H9 (cell line): ENCODE data around the gene SBF1. TPM values are rescaled to one million over a fixed set of nuclear protein-coding genes. Genes with fewer than 3 reads are reported as not detected.

Source experiments
- DNase-seq: peaks from one replicate; pipeline ENCODE4 v3.0.0-alpha.2; 2017
- H2AFZ ChIP-seq: one replicate; pipeline ENCODE4 v1.6.1; 2013; ENCODE audit warnings: mild to moderate bottlenecking, low read length, control low read depth, moderate library complexity
- H2AK5ac ChIP-seq: 2 replicates; pipeline ENCODE4 v1.6.1; 2013; ENCODE audit warnings: low read length, control low read depth, mixed read lengths; ENCODE audit not compliant: insufficient read length
- H2BK120ac ChIP-seq: one replicate; pipeline ENCODE4 v1.6.1; 2013; ENCODE audit warnings: low read depth, mild to moderate bottlenecking, low read length, control low read depth, inconsistent platforms; ENCODE audit not compliant: poor library complexity, severe bottlenecking
- H2BK12ac ChIP-seq: 2 replicates; pipeline ENCODE4 v1.6.1; 2013; ENCODE audit warnings: low read length, control low read depth, mixed read lengths, low read depth; ENCODE audit not compliant: insufficient read length
- H2BK15ac ChIP-seq: 2 replicates; pipeline ENCODE4 v1.6.1; 2013; ENCODE audit warnings: low read depth, low read length, control low read depth
- H2BK20ac ChIP-seq: one replicate; pipeline ENCODE4 v1.6.1; 2013; ENCODE audit warnings: low read depth, mild to moderate bottlenecking, low read length, control low read depth, inconsistent platforms; ENCODE audit not compliant: poor library complexity, severe bottlenecking
- H2BK5ac ChIP-seq: 2 replicates; pipeline ENCODE4 v1.6.1; 2013; ENCODE audit warnings: low read length, control low read depth, mixed read lengths; ENCODE audit not compliant: insufficient read length
- H3K14ac ChIP-seq: 2 replicates; pipeline ENCODE4 v1.6.1; 2013; ENCODE audit warnings: low read length, control low read depth; ENCODE audit not compliant: insufficient read depth
- H3K18ac ChIP-seq: 2 replicates; pipeline ENCODE4 v1.6.1; 2013; ENCODE audit warnings: low read depth, mild to moderate bottlenecking, mixed read lengths, low read length, control low read depth; ENCODE audit not compliant: insufficient read length
- H3K23ac ChIP-seq: 2 replicates; pipeline ENCODE4 v1.6.1; 2013; ENCODE audit warnings: low read length, control low read depth, mixed read lengths, low read depth; ENCODE audit not compliant: insufficient read length
- H3K23me2 ChIP-seq: 2 replicates; pipeline ENCODE4 v1.6.1; 2013; ENCODE audit warnings: low read depth, mild to moderate bottlenecking, mixed read lengths, low read length, control low read depth; ENCODE audit not compliant: insufficient read length, poor library complexity, severe bottlenecking
- H3K27ac ChIP-seq: 2 replicates; pipeline ENCODE4 v1.5.1; 2013; ENCODE audit warnings: low read length, control low read depth, mixed read lengths, low read depth; ENCODE audit not compliant: insufficient read length
- H3K27me3 ChIP-seq: 2 replicates; pipeline ENCODE4 v1.6.1; 2013; ENCODE audit warnings: low read length, control low read depth, inconsistent platforms; ENCODE audit not compliant: insufficient read depth
- H3K4ac ChIP-seq: 2 replicates; pipeline ENCODE4 v1.6.1; 2013; ENCODE audit warnings: low read depth, mild to moderate bottlenecking, control low read depth, inconsistent platforms, low read length, moderate library complexity
- H3K4me1 ChIP-seq: 2 replicates; pipeline ENCODE4 v1.6.1; 2013; ENCODE audit warnings: low read length, control low read depth, inconsistent platforms; ENCODE audit not compliant: insufficient read depth
- H3K4me2 ChIP-seq: 2 replicates; pipeline ENCODE4 v1.6.1; 2013; ENCODE audit warnings: low read length, control low read depth, mixed read lengths; ENCODE audit not compliant: insufficient read length, insufficient read depth
- H3K56ac ChIP-seq: 2 replicates; pipeline ENCODE4 v1.6.1; 2013; ENCODE audit warnings: low read depth, mild to moderate bottlenecking, mixed read lengths, low read length, control low read depth; ENCODE audit not compliant: insufficient read length
- H3K79me1 ChIP-seq: 2 replicates; pipeline ENCODE4 v1.6.1; 2013; ENCODE audit warnings: low read depth, mild to moderate bottlenecking, moderate library complexity, low read length, control low read depth, inconsistent platforms; ENCODE audit not compliant: insufficient read depth, poor library complexity, severe bottlenecking
- H3K79me2 ChIP-seq: 2 replicates; pipeline ENCODE4 v1.6.1; 2013; ENCODE audit warnings: low read length, control low read depth, inconsistent platforms; ENCODE audit not compliant: insufficient read depth
- H3K9ac ChIP-seq: 2 replicates; pipeline ENCODE4 v1.6.1; 2013; ENCODE audit warnings: low read length, control low read depth, mixed read lengths; ENCODE audit not compliant: insufficient read length; ENCODE audit errors: extremely low read depth
- H3K9me3 ChIP-seq: one replicate; pipeline ENCODE4 v1.6.1; 2013; ENCODE audit warnings: low read depth, low read length, inconsistent platforms; ENCODE audit not compliant: control insufficient read depth
- H3T11ph ChIP-seq: one replicate; pipeline ENCODE4 v1.6.1; 2013; ENCODE audit warnings: mild to moderate bottlenecking, low read length, control low read depth, inconsistent platforms
- H4K20me1 ChIP-seq: one replicate; pipeline ENCODE4 v1.6.1; 2013; ENCODE audit not compliant: control insufficient read depth, insufficient read length, insufficient read depth
- H4K5ac ChIP-seq: 2 replicates; pipeline ENCODE4 v1.6.1; 2013; ENCODE audit warnings: low read depth, mild to moderate bottlenecking, mixed read lengths, low read length, control low read depth; ENCODE audit not compliant: insufficient read length
- H4K8ac ChIP-seq: replicated peaks from 2 replicates; pipeline ENCODE4 v1.6.1; 2013; ENCODE audit warnings: low read length, control low read depth, mixed read lengths, low read depth; ENCODE audit not compliant: insufficient read length
- H4K91ac ChIP-seq: 2 replicates; pipeline ENCODE4 v1.6.1; 2013; ENCODE audit warnings: low read depth, mild to moderate bottlenecking, moderate library complexity, mixed read lengths, low read length, control low read depth; ENCODE audit not compliant: insufficient read length
- H3K27ac Mint-ChIP-seq, 3 experiments: 2 replicates in 2 of 3; 3 replicates in 1 of 3; pipeline ENCODE4 v1.8.0; 2020 to 2021; ENCODE audit warnings: mixed read lengths in 3 of 3, mild to moderate bottlenecking in 1 of 3, moderate library complexity in 1 of 3
- H3K27me3 Mint-ChIP-seq: 2 replicates; pipeline ENCODE4 v1.8.0; 2021; ENCODE audit warnings: low read depth, mild to moderate bottlenecking, moderate library complexity, mixed read lengths
- H3K36me3 Mint-ChIP-seq, 3 experiments: 2 replicates in 2 of 3; 3 replicates in 1 of 3; pipeline ENCODE4 v1.8.0; 2020 to 2021; ENCODE audit warnings: low read depth in 3 of 3, mixed read lengths in 3 of 3; ENCODE audit not compliant: insufficient read depth in 1 of 3
- H3K4me1 Mint-ChIP-seq, 2 experiments: 2 replicates each; pipeline ENCODE4 v1.8.0; 2020; ENCODE audit warnings: mixed read lengths in 2 of 2
- H3K4me3 Mint-ChIP-seq, 2 experiments: 2 replicates in 1 of 2; 3 replicates in 1 of 2; pipeline ENCODE4 v1.8.0; 2020 to 2021; ENCODE audit warnings: mild to moderate bottlenecking in 2 of 2, mixed read lengths in 2 of 2, moderate library complexity in 1 of 2
- H3K9me3 Mint-ChIP-seq, 2 experiments: 2 replicates in 1 of 2; 3 replicates in 1 of 2; pipeline ENCODE4 v1.8.0; 2020; ENCODE audit warnings: mild to moderate bottlenecking in 2 of 2, mixed read lengths in 2 of 2, moderate library complexity in 1 of 2
- CTCF ChIP-seq: fragments of 200-600 bp; sonication (generic); conservative IDR thresholded peaks from 3 replicates; pipeline ENCODE4 v1.8.0; 2021; ENCODE audit warnings: antibody characterized with exemption, mild to moderate bottlenecking
- WGBS: extraction: QIAGEN DNeasy Blood & Tissue Kit; methylation state at CpG from one replicate; pipeline ENCODE4 v1.1.7; 2013; ENCODE audit warnings: missing lambda C conversion rate, low lambda C conversion rate, mixed read lengths; ENCODE audit not compliant: insufficient read length; ENCODE audit errors: extremely low coverage; 5-methylcytosine and 5-hydroxymethylcytosine counted together
- total RNA-seq: library from RNA; stranded (reverse); gene quantifications from 2 replicates; pipeline ENCODE4 v1.2.1, GENCODE V29; 2021

SBF1 gene
- total RNA-seq, 1 experiment from 2014 or later: 69.8 TPM

GRCh38 chr22:50518606-50519005 lies 43.8 kb upstream of the SBF1 start:
- Mint-ChIP-seq H3K36me3 (peaks cover 7 to 65% (median 45%) of the 10 kb centered on the region in 3 experiments), H3K9me3 (no peaks in the 10 kb centered on the region), H3K27ac (no peak overlapping the region), H3K4me3 (no peak overlapping the region), H3K27me3 (no peaks in the 10 kb centered on the region), H3K4me1 (no peaks in the 10 kb centered on the region)
- Histone ChIP-seq H3K79me1 (no peaks in the 10 kb centered on the region), H2BK15ac (no peak overlapping the region), H4K20me1 (peaks cover 3% of the 10 kb centered on the region), H3K4ac (no peak overlapping the region), H4K8ac (no peak overlapping the region), H2BK120ac (no peak overlapping the region), H3K4me2 (no peak overlapping the region), H3K9ac (no peak overlapping the region), H3K79me2 (0 out of 2 replicates have a peak, but pooled peaks cover 2% of the 10 kb centered on the region), H4K5ac (no peak overlapping the region), H3K14ac (no peak overlapping the region), H4K91ac (no peak overlapping the region), H3K27ac (no peak overlapping the region), H3K9me3 (no peaks in the 10 kb centered on the region), H2BK12ac (no peak overlapping the region), H3K23ac (no peak overlapping the region), H3K4me1 (no peaks in the 10 kb centered on the region), H2BK5ac (no peak overlapping the region), H3K18ac (no peak overlapping the region), H3K27me3 (no peaks in the 10 kb centered on the region), H2BK20ac (no peak overlapping the region), H3T11ph (no peak overlapping the region), H2AK5ac (no peak overlapping the region), H3K56ac (no peak overlapping the region), H2AFZ (no peak overlapping the region), H3K23me2 (no peaks in the 10 kb centered on the region)
- TF ChIP-seq CTCF: no peak
- WGBS: no CpG with 5 or more reads among the region's 7 CpGs
- DNase-seq: no peak
